MM.1S (cell line): Measurements from ENCODE around the gene ITGB2.

Experiments used
- DNase-seq: peaks from one replicate; pipeline ENCODE4 v3.0.0-alpha.2; 2015
- H2AFZ ChIP-seq: fragments of 300-600 bp; sonication (generic); 2 replicates; pipeline ENCODE4 v1.6.0; 2016; ENCODE audit warnings: antibody characterized with exemption, low read length
- H3F3A ChIP-seq: fragments of 300-600 bp; sonication (generic); 2 replicates; pipeline ENCODE4 v1.6.1; 2016; ENCODE audit warnings: mild to moderate bottlenecking, antibody characterized with exemption, low read length, moderate library complexity, mixed read lengths; ENCODE audit not compliant: insufficient read depth
- H3K27ac ChIP-seq: fragments of 300-600 bp; sonication (generic); 2 replicates; pipeline ENCODE4 v1.5.1; 2016; ENCODE audit warnings: mild to moderate bottlenecking, low read length
- H3K27me3 ChIP-seq: fragments of 300-600 bp; sonication (generic); replicated peaks from 2 replicates; pipeline ENCODE4 v1.6.0; 2016; ENCODE audit warnings: low read length; ENCODE audit not compliant: insufficient read depth
- H3K36me3 ChIP-seq: fragments of 300-600 bp; sonication (generic); replicated peaks from 2 replicates; pipeline ENCODE4 v1.6.1; 2016; ENCODE audit warnings: mild to moderate bottlenecking, low read length, mixed read lengths; ENCODE audit not compliant: insufficient read depth
- H3K4me1 ChIP-seq: fragments of 300-600 bp; sonication (generic); 2 replicates; pipeline ENCODE4 v1.6.1; 2016; ENCODE audit warnings: low read length, mixed read lengths
- H3K4me2 ChIP-seq: fragments of 300-600 bp; sonication (generic); 2 replicates; pipeline ENCODE4 v1.6.0; 2016; ENCODE audit warnings: low read depth, low read length
- H3K4me3 ChIP-seq: fragments of 300-600 bp; sonication (generic); 2 replicates; pipeline ENCODE4 v1.5.1; 2016; ENCODE audit warnings: low read length, mixed read lengths
- H3K79me2 ChIP-seq: fragments of 300-600 bp; sonication (generic); 2 replicates; pipeline ENCODE4 v1.6.1; 2016; ENCODE audit warnings: mixed run types, low read length, mixed read lengths
- H3K9ac ChIP-seq: fragments of 300-600 bp; sonication (generic); 2 replicates; pipeline ENCODE4 v1.6.1; 2016; ENCODE audit warnings: low read length, mixed read lengths
- H3K9me2 ChIP-seq: fragments of 300-600 bp; sonication (generic); replicated peaks from 2 replicates; pipeline ENCODE4 v1.6.1; 2016; ENCODE audit warnings: mild to moderate bottlenecking, low read length, mixed read lengths; ENCODE audit not compliant: insufficient read depth
- H3K9me3 ChIP-seq: fragments of 300-600 bp; sonication (generic); replicated peaks from 2 replicates; pipeline ENCODE4 v1.6.1; 2016; ENCODE audit warnings: mild to moderate bottlenecking, low read length, mixed read lengths; ENCODE audit not compliant: insufficient read depth
- H4K20me1 ChIP-seq: fragments of 300-600 bp; sonication (generic); 2 replicates; pipeline ENCODE4 v1.6.1; 2016; ENCODE audit warnings: mild to moderate bottlenecking, low read length, moderate library complexity, mixed read lengths; ENCODE audit not compliant: insufficient read depth
- CTCF ChIP-seq: fragments of 300-600 bp; sonication (generic); IDR thresholded peaks from 2 replicates; pipeline ENCODE4 v1.5.1; 2016; ENCODE audit warnings: antibody characterized with exemption, low read length, mixed read lengths
- EZH2 ChIP-seq: fragments of 300-600 bp; sonication (generic); optimal IDR thresholded peaks from 2 replicates; pipeline ENCODE3; 2017; ENCODE audit warnings: low read depth, mild to moderate bottlenecking, antibody characterized with exemption, low read length, mixed read lengths
- EZH2phosphoT487 ChIP-seq: fragments of 300-600 bp; sonication (generic); IDR thresholded peaks from 2 replicates; pipeline ENCODE4 v1.6.1; 2018; ENCODE audit warnings: antibody characterized with exemption, low read length

The ITGB2 gene

GRCh38 chr21:44878053-44878982 is 42.4 kb downstream of the ITGB2 start:
- Histone ChIP-seq H3K4me1 (peaks cover 18% of the 10 kb centered on the region), H3K27ac (no peak overlapping the region), H3K9me3 (no peaks in the 10 kb centered on the region), H3K9me2 (no peaks in the 10 kb centered on the region), H3K36me3 (no peaks in the 10 kb centered on the region), H3K27me3 (peaks cover 58% of the 10 kb centered on the region), H3F3A (peaks cover 19% of the 10 kb centered on the region), H3K4me2 (no peak overlapping the region), H3K9ac (no peak overlapping the region), H3K4me3 (no peak overlapping the region), H3K79me2 (no peaks in the 10 kb centered on the region), H4K20me1 (no peaks in the 10 kb centered on the region), H2AFZ (no peak overlapping the region)
- TF ChIP-seq EZH2 (no peak), EZH2phosphoT487 (no peak), CTCF (no peak)
- DNase-seq: no peak

GRCh38 chr21:44876849-44877575 is 43.7 kb downstream of the ITGB2 start:
- Histone ChIP-seq H3F3A (peaks cover 19% of the 10 kb centered on the region), H3K9me2 (no peaks in the 10 kb centered on the region), H4K20me1 (peaks cover 2% of the 10 kb centered on the region; the same call in 1 of the 2 replicates), H3K27ac (no peak overlapping the region), H3K9me3 (no peaks in the 10 kb centered on the region), H2AFZ (no peak overlapping the region), H3K36me3 (no peaks in the 10 kb centered on the region), H3K4me2 (no peak overlapping the region), H3K79me2 (peaks cover 11% of the 10 kb centered on the region), H3K27me3 (peaks cover 46% of the 10 kb centered on the region), H3K4me3 (no peak overlapping the region), H3K9ac (no peak overlapping the region), H3K4me1 (peaks cover 26% of the 10 kb centered on the region)
- no peak for DNase-seq
- TF ChIP-seq EZH2phosphoT487 (no peak), CTCF (no peak), EZH2 (no peak)

- TF ChIP-seq EZH2phosphoT487 (no peak), CTCF (peak; percentile 35), EZH2 (no peak)
- no peaks in the 10 kb centered on the region for H3K9me3 ChIP-seq
- peak overlapping the region; percentile 90 for H3K4me2 ChIP-seq
- no peaks in the 10 kb centered on the region for H3K9me2 ChIP-seq
- peaks cover 29% of the 10 kb centered on the region for H3K27me3 ChIP-seq
- DNase-seq: peak; percentile 66
- peak overlapping the region; percentile 39 for H3K9ac ChIP-seq
- peaks cover 28% of the 10 kb centered on the region for H3K4me1 ChIP-seq
- peaks cover 19% of the 10 kb centered on the region for H3F3A ChIP-seq
- H3K4me3 ChIP-seq: peak overlapping the region; percentile 78
- H3K36me3 ChIP-seq: no peaks in the 10 kb centered on the region
- peaks cover 10% of the 10 kb centered on the region; the same call in 1 of the 2 replicates for H4K20me1 ChIP-seq
- H3K79me2 ChIP-seq: peaks cover 28% of the 10 kb centered on the region
- H3K27ac ChIP-seq: peak overlapping the region; percentile 70
- H2AFZ ChIP-seq: peak overlapping the region; percentile 87
Observed at GRCh38 chr21:44875316-44875700, 45.4 kb downstream of the ITGB2 start.
